Smooth muscle cell (in vitro differentiated cells): ENCODE measurements around the gene PDE7B. TPM values are rescaled to one million over a fixed set of nuclear protein-coding genes. Genes with fewer than 3 reads are reported as not detected.

Source experiments
- DNase-seq: peaks from one replicate; lab custom pipeline; 2025; ENCODE audit not compliant: unreplicated experiment; lab: John Stamatoyannopoulos, UW
- H2AFZ ChIP-seq: fragments of 200-600 bp; sonication (generic); 2 replicates; pipeline ENCODE4 v1.6.0; 2016; ENCODE audit warnings: antibody characterized with exemption, low read depth, mild to moderate bottlenecking
- H3F3A ChIP-seq: fragments of 200-600 bp; sonication (generic); 2 replicates; pipeline ENCODE4 v1.6.0; 2017; ENCODE audit warnings: antibody characterized with exemption, low read depth
- H3K27ac ChIP-seq: fragments of 200-600 bp; sonication (generic); 2 replicates; pipeline ENCODE4 v1.5.1; 2016; ENCODE audit warnings: low read depth, mild to moderate bottlenecking
- H3K27me3 ChIP-seq: fragments of 200-600 bp; sonication (generic); 2 replicates; pipeline ENCODE4 v1.6.1; 2016; ENCODE audit warnings: low read depth, mild to moderate bottlenecking
- H3K36me3 ChIP-seq: fragments of 200-600 bp; sonication (generic); 2 replicates; pipeline ENCODE4 v1.5.1; 2016; ENCODE audit warnings: low read depth
- H3K4me1 ChIP-seq: fragments of 200-600 bp; sonication (generic); 2 replicates; pipeline ENCODE4 v1.5.1; 2016; ENCODE audit warnings: low read depth
- H3K4me2 ChIP-seq: fragments of 200-600 bp; sonication (generic); 2 replicates; pipeline ENCODE4 v1.6.0; 2016; ENCODE audit warnings: mild to moderate bottlenecking
- H3K4me3 ChIP-seq: fragments of 200-600 bp; sonication (generic); 2 replicates; pipeline ENCODE4 v1.5.1; 2016; ENCODE audit warnings: mild to moderate bottlenecking
- H3K79me2 ChIP-seq: fragments of 200-600 bp; sonication (generic); 2 replicates; pipeline ENCODE4 v1.6.0; 2016; ENCODE audit warnings: low read depth, mild to moderate bottlenecking
- H3K9ac ChIP-seq: fragments of 200-600 bp; sonication (generic); 2 replicates; pipeline ENCODE4 v1.6.0; 2016; ENCODE audit warnings: low read depth
- H3K9me3 ChIP-seq: fragments of 200-600 bp; sonication (generic); replicated peaks from 2 replicates; pipeline ENCODE4 v1.5.1; 2016; ENCODE audit warnings: low read depth
- H4K20me1 ChIP-seq: fragments of 200-600 bp; sonication (generic); 2 replicates; pipeline ENCODE4 v1.6.0; 2016; ENCODE audit warnings: low read depth
- CTCF ChIP-seq: fragments of 200-600 bp; sonication (generic); IDR thresholded peaks from 2 replicates; pipeline ENCODE4 v1.5.1; 2017; ENCODE audit warnings: borderline replicate concordance, mild to moderate bottlenecking, antibody characterized with exemption; ENCODE audit not compliant: insufficient read depth, poor library complexity, severe bottlenecking
- WGBS: methylation state at CpG from one replicate; pipeline ENCODE4 v1.1.7; 2016; ENCODE audit warnings: low lambda C conversion rate; 5-methylcytosine and 5-hydroxymethylcytosine counted together
- polyA plus RNA-seq: library from polyadenylated mRNA; unstranded; fragments of >200 nt; fragmentation: Nextera tagmentation; extraction: Ambion mirVana; gene quantifications from 2 replicates; pipeline ENCODE4 v1.2.1, GENCODE V29; 2016
- total RNA-seq: library from RNA; depleted of rRNA; stranded (reverse); fragments of >200 nt; gene quantifications from 2 replicates; pipeline ENCODE4 v1.2.3, GENCODE V29; 2014

The PDE7B gene
- total and polyA plus RNA-seq, 2 experiments from 2014 or later, result 23.5 to 36.9 TPM

GRCh38 chr6:136163260-136163659 is 311.8 kb downstream of the PDE7B start:
- Histone ChIP-seq H2AFZ (no peak overlapping the region), H3F3A (peaks cover 7% of the 10 kb centered on the region), H3K4me2 (no peak overlapping the region), H3K36me3 (peaks cover 4% of the 10 kb centered on the region), H3K9ac (no peak overlapping the region), H3K27ac (no peak overlapping the region), H3K9me3 (no peaks in the 10 kb centered on the region), H3K79me2 (no peaks in the 10 kb centered on the region), H3K27me3 (no peaks in the 10 kb centered on the region), H4K20me1 (no peaks in the 10 kb centered on the region), H3K4me1 (peaks cover 6% of the 10 kb centered on the region), H3K4me3 (no peak overlapping the region)
- 91% methylated on average over 3 of the region's 3 CpGs for WGBS
- TF ChIP-seq CTCF, result no peak
- no peak for DNase-seq

GRCh38 chr6:136166815-136167214 is 315.3 kb downstream of the PDE7B start:
- Histone ChIP-seq H3K9ac (no peak overlapping the region), H3K4me3 (no peak overlapping the region), H4K20me1 (no peaks in the 10 kb centered on the region), H3K27me3 (no peaks in the 10 kb centered on the region), H3K36me3 (peaks cover 12% of the 10 kb centered on the region), H2AFZ (no peak overlapping the region), H3K27ac (no peak overlapping the region), H3K4me1 (no peaks in the 10 kb centered on the region), H3K4me2 (no peak overlapping the region), H3K9me3 (no peaks in the 10 kb centered on the region), H3K79me2 (no peaks in the 10 kb centered on the region), H3F3A (no peaks in the 10 kb centered on the region)
- DNase-seq, result no peak
- 93% methylated on average over 1 of the region's 1 CpG for WGBS
- TF ChIP-seq CTCF, result no peak

GRCh38 chr6:136169394-136170148 is 318.1 kb downstream of the PDE7B start:
- H3K79me2 ChIP-seq, result no peaks in the 10 kb centered on the region
- no peak overlapping the region for H3K9ac ChIP-seq
- no peak for TF ChIP-seq CTCF
- H3K4me3 ChIP-seq, result no peak overlapping the region
- peaks cover 3% of the 10 kb centered on the region for H3F3A ChIP-seq
- no peaks in the 10 kb centered on the region for H3K9me3 ChIP-seq
- H3K4me1 ChIP-seq, result no peaks in the 10 kb centered on the region
- no peak overlapping the region for H2AFZ ChIP-seq
- DNase-seq, result no peak
- no peaks in the 10 kb centered on the region for H3K27me3 ChIP-seq
- peaks cover 15% of the 10 kb centered on the region for H3K36me3 ChIP-seq
- H3K27ac ChIP-seq, result no peak overlapping the region
- no peaks in the 10 kb centered on the region for H4K20me1 ChIP-seq
- WGBS, result 96% methylated on average over 2 of the region's 2 CpGs
- no peak overlapping the region for H3K4me2 ChIP-seq

GRCh38 chr6:136171231-136171630 is 319.7 kb downstream of the PDE7B start:
- no peaks in the 10 kb centered on the region for H3K79me2 ChIP-seq
- H3F3A ChIP-seq, result peaks cover 3% of the 10 kb centered on the region
- H3K9ac ChIP-seq, result no peak overlapping the region
- H3K4me3 ChIP-seq, result no peak overlapping the region
- no peak overlapping the region for H3K27ac ChIP-seq
- no peak overlapping the region for H2AFZ ChIP-seq
- no peaks in the 10 kb centered on the region for H3K27me3 ChIP-seq
- no peaks in the 10 kb centered on the region for H4K20me1 ChIP-seq
- no peaks in the 10 kb centered on the region for H3K9me3 ChIP-seq
- no peak for DNase-seq
- H3K4me1 ChIP-seq, result no peaks in the 10 kb centered on the region
- peaks cover 19% of the 10 kb centered on the region for H3K36me3 ChIP-seq
- no peak overlapping the region for H3K4me2 ChIP-seq
- 90% methylated on average over 3 of the region's 3 CpGs for WGBS
- TF ChIP-seq CTCF, result no peak
